ENCODE measurements around the gene NUP160.

- TF ChIP-seq CTCF (conservative IDR thresholded peaks at IDR 0.05), result no peak
- no peak for TF ChIP-seq ZFX (IDR thresholded peaks at IDR 0.05)
Observed at GRCh38 chr11:47788181-47788580, 60.0 kb downstream of the NUP160 start.

Measured in C4-2B (cell line).